Stimulated activated CD4-positive, alpha-beta T cell treated with anti-CD3 and anti-CD28 coated beads, Interleukin-2, amount 100 ng/mL, for 24 hours (primary cell): Measurements from ENCODE around the gene TBC1D9.

Experiments
- DNase-seq, 2 donors: peaks; one replicate each; pipeline ENCODE4 v3.0.0-alpha.2; 2020

The TBC1D9 gene

DNA sequence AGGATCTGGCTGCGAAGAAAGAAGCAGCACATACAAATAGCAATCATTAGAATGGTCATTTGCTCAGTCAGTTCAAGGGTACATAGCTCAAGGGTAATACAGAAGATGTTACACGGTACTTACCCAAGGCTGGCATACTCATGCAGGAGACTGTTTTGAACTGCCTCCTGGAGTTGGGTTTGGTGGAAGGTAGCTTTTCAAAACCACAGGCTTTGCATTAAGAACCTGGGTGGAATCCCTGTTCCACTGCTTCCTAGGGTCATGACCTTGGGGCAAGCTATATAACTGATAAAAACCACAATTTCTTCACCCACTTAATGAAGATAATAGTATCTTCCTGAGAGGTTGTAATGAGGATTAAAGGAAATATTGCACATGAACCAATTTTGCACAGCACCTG, 36.5 kb downstream of the TBC1D9 start:
- no peak for DNase-seq

DNA sequence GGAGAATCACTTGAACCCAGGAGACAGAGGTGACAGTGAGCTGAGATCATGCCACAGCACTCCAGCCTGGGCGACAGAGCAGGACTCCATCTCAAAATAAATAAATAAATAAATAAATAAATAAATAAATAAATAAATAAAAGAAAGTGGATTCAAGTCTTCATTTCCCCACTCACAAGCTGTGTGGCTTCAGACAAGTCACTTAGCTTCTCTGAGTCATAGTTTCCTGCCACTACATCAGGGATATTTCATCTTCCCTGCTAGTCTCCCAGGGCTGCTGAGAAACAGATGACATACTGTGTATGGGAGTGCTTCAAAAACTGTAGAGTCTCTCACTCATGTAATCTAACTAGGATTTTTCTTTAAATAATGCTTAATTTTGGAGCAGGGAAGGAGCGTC, 37.2 kb downstream of the TBC1D9 start:
- DNase-seq = no peak

DNA sequence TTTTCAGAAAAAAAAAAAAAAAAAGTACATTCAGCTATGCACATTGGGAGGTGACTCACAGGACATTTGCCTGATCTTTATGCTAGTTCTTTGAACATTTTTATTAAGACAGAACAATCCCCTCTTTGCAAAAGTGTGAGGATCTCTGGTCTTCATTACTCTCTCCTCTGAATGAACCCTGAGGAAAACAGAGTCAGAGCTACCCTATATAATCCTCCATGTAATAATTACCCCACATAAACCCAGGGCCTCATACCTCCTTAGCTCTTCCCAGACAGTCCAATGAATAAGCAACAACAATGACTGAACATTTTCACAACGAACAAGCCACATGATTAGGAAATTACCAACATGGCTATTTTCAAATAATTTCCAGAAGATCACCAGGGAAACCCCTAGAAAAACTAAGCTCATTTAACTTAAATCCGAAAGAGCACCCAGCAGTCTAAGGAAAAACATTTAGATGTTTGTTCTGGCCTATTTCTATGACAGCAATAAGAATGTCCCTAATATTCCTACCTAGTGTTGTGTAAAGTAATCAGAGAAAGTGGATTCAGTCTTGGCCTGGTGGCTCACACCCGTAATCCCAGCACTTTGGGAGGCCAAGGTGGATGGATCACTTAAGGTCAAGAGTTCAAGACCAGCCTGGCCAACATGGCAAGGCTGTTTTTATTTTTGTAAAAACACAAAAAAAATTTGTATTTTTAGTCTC, 37.8 kb downstream of the TBC1D9 start:
- no peak for DNase-seq

DNA sequence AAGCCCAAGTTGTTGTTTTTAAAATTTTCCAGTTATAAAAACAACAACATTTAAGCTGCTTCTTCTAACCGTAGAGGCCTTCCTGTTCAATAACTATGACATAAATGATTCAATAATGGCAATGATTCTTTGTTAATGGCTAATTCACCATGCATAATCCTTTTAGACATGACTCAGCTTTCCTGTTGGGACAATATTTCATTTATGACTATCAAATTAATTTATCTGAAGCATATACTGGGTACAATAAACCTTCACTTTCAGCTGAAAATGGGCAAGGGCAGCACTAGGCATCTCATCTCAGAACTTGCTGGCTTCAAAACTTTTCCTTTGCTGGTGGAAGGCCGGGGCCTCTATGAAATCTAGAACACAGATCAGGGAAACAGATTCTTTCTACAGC, 38.9 kb downstream of the TBC1D9 start:
- DNase-seq = no peak

DNA sequence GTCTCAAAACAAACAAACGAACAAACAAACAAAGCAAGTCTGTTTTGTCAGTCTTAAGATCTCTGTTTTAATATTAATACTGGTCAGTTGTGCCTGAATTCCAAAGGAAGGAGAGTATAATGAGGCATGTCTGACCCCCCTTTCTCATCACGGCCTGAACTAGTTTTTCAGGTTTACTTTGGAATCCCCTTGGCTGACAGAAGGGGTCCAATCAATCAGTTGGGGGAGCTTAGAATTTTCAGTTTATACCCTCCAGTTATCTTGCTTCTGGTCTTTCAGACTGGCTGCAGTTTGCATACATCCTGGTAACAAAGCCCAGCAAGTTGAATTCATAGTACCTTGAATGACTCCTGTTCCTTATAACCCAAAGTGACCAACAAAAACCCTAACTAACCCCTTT, 41.1 kb downstream of the TBC1D9 start:
- DNase-seq = no peak

DNA sequence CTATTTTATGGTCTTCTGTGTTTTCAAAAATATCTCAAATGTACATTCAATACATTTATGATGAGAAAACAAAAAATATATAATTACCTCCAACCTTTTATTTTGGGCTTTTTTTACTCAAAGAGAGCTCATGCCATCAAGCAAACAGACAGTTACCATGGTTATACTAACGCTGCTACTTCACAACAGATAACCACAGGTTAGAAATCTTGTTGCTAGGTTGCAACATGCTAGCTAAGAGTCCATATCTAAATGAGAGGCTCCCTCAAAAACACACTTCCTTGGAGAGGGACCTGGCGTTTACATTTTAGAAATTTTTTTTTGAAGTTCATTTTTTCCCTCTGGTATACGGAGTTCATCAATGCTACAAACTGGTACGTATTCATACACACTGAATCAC, 44.3 kb downstream of the TBC1D9 start:
- no peak for DNase-seq

DNA sequence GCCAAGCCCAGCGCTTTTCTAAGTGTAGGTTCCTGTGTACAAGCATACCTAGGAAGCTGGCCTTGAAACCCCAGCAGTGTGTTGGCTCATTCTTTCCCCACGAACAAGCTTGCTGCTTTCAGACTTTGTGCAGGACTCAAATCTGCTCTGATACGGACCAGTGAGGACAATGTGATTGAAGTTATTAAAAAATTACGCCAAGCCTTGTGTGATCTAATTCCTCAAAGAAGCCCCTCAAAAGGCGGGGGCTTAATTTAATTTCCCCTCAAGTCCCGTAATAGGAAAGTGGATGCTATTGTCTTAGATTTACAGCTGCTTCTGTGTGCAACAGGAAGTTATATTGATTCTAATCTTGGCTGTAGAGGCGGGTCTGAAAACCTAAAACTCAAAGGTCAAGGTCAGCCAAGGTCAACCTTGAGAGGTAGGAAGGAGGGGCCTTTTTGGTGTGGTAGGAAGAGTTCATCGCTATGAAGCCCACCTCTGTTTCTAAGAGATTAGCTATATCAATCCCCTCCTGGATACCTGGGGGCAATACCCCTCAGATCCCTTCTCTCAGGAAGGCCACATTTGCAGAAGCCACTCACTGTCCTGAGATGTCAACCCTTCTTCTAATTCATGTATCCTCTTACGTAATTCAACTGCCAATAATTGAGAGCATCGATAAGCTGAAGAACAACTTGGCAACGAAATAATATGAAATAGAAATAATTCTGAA, 45.1 kb downstream of the TBC1D9 start:
- no peak for DNase-seq

DNA sequence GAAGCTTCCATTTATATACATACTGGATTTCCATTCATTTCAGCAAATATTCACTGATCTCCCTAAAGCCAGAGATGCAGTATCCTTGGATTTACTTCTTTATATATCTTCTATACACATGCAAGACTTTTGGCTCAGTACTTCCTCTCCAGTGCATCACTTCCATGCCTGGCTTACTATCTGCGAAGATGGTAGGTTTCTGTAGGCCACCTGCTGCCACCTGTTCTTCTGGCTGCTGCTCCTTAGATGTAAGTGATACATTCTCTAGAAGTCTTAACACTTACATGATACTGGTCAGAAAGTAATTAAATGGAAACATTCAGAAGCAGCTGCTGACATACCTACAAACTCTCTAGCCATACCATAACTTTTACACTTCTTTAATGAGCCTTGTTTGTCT, 48.9 kb downstream of the TBC1D9 start:
- no peak for DNase-seq

DNA sequence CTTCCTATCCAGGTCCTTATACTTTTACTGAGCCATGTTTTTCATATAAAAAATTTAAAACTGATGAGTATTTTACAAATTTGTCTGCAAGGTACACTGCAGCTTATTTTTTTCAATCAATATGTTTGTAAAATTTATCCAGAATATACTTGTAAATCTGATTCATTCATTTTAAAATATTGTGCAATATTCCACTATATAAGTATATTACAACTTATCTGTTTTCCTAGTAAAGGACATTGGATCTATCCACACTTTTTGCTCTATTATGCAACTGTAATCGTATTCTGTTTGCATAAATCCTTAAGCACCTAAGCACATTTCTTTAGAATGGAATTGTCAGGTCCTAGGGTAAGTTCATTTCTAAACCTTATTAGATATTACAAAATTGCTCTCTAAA, 49.5 kb downstream of the TBC1D9 start:
- DNase-seq = no peak

DNA sequence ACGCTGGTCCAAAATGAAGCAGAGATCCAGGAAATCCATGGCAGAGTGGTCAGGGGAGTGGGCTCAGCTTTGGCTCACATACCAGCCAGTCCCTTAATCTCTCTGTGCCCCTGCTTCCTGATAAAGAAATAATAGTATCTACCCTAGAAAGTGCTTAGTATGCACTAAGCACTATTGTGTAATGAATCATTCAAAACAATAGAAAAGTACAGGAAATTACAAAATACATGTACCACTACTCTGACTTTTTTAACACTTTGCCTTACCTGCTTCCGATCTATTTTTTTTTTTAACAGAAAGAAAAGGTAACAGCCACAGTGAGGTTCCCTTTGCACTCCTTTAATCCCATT, 49.9 kb downstream of the TBC1D9 start:
- no peak for DNase-seq

DNA sequence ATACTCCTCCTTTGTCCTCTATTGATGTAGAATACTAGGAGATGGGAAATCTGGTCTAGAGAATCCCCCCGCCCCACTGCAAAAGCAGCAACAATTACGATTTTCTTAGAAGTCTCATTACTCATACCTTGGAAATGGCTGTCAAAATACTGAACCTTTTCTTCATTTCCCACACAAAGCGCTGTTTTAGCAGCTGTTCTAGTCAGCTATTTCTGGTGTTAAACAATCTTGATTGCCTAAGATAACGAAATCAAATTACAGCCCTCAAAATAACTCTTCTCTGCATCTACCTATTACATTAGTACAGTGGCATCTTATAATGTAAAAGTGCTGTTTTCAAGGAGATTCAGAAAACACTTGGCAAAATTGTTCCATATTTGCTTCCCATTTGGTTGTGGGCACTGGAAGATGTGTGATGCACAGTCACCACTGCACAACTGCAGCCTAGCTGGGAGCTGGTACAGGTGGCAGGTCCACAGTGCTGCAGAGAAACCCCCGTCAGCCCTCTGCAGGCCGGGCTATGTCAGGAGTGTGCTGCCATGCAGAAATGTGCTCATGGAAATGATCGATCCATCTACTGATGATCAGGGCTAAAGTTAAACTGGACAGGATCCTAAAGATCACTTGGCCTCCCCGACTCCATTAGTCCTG, 50.4 kb downstream of the TBC1D9 start:
- DNase-seq = no peak

DNA sequence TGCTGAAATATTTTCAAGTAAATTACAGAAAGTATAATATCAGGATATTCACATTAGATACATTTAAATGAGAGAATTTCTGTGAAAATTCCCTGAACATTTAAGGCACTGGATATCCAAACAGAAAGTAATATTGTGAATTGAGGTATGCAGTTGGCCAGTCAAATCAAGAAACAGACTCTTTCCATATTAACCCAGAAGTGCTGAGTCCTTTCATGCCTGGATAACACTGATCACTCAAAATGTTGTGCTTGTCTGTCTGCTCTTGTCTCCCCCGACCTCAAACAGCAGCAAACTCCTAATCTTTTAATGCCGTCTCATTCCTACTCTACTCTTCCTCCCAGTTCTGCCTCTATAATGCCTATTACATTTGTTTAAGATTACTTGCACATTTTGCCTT, 51.2 kb downstream of the TBC1D9 start:
- DNase-seq = no peak

DNA sequence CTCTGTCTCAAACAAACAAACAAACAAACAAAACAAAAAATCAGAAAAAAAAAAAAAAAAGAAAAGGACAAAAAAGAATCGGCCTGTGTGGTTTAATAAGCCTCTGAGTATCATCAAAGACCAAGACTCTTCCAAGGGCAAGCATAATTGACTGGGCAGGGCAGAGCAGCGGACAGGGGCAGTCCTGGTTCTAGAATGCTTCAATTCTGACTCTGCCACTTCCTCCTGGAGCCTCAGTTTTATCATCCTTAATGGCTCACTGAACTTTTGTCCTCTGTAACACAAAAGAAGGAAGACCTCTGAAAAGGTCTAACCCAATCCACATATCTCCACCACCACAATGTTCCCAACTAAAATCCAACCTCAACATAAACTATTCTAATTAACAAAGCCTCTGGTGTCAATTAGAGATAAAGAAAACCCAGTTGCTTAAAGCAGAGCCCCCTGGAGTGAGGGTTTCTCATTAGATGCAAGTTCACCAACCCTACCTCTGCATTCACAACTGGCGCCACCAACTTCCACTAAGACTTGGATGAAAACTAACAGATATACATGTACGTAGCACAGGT, 51.7 kb downstream of the TBC1D9 start:
- DNase-seq = no peak

DNA sequence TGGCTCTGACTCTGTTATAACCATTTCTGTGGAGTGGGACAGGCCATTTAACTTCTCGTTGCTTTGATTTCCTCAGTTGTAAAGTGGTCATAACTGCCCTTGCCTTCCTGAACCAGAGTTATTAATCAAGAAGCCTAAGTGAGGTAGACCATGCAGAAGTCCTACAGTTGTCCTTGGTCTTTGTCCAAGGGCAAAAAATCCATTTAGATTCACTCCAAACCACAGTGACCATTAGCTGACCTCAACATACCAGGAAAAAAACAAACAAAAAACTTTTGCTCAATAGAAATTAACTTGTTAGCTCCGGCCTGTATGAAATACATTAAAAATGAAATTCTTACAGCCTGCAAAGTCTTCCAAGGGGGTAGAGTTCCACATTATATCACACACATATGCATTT, 52.7 kb downstream of the TBC1D9 start:
- no peak for DNase-seq

DNA sequence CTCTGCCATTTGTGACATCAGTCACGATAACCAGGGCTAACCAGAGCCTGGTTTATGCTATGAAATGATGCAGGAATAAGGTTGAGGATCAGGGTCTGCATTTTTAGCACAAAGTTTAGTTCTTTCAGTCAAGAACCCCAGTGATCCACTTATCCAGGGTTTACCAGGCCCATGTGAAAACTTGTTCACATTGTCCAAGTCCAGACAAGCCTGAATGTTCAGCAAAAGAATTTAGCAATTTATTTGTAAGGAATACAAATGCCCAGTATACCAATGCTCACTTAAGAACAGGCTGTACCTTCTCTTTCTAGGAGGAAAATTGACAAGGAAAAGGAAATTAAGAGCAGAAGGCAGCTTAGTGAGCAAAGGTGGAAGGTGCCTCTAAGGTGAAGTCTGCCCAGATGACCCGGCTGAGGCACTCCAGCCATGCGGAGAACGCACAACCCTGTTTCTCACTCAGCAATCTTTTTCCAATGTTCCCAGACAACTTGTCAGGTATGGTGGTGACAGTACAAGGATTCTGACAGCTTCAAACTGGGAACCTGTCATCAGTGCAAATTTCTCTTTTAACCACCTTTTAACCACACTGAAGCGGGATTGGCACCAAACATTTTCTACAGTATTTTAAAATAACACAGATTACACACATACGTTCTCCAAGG, 54.0 kb downstream of the TBC1D9 start:
- DNase-seq = no peak

DNA sequence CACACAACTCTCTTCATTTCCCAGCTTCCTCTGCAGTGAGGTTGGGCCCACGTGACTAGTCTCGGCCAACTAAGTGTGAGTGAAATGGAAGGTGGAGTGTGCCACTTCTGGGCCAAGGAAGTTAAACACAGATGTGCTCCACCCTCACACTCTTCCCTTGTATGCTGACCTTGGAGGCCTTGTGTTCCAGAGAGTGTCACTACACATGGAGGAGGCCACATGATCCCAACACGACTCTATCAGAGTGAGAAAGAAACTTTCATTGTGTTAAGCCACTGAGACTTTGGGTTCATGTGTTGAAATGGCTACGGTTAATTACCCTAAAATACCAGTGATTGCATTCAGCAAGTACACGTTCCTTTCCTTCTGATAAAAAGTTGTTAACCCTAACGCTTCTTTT, 55.1 kb downstream of the TBC1D9 start:
- no peak for DNase-seq

DNA sequence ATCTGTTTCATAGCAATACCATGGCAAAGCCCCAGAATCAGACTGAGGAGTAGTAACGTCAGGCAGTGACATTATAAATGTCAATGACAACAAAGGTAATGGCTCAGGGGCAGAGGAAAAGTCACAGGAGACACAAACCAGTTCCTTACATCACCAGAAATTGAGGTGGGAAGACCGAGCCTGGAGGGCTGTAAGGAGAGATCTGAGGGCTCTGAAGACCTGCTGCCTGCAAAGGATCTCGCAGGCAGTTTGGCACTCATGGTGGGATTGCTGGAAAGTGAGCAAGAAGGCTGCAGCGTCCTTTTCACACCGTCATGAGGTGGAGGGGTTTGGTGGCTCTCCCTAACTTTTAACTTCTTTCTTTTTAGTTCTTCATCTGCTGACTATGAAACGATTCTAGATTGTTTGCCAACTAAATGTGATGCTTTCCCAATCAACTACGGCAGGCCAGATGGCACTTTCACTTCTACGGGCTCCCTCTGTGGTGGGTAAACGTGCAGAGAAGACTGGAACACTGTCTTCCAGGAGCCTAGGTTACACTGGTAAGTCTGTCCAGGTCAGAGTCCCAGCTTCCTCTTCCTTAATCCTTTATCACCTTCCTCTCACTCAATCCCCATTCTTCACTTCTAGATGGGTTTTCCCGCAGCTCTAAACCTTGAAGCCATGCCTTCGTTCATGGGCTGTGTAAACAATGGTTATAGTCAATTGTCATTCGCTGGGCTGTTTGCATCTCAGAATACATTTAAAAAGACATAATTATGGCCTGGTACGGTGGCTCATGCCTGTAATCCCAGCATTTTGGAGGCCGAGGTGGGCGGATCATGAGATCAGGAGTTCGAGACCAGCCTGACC, 58.2 kb downstream of the TBC1D9 start:
- no peak for DNase-seq

DNA sequence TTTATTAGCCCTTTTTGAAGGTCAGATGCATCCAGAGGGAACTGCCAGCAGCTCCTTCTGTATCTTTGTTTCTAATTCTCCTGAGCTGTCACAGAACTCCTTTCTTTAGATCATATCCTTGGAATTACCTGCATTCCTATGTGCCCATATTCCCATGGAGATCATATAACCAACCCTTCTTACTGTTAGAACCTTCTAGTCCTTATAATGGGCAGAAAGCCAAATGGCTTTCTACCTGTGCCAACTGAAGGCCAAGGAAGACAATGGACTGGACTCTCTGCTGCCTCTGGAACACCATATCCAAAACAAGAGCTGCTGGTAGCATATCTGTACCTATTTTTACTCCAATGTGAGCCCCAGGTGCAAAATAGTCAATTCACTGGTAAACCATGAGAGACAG, 60.7 kb downstream of the TBC1D9 start:
- DNase-seq = no peak

DNA sequence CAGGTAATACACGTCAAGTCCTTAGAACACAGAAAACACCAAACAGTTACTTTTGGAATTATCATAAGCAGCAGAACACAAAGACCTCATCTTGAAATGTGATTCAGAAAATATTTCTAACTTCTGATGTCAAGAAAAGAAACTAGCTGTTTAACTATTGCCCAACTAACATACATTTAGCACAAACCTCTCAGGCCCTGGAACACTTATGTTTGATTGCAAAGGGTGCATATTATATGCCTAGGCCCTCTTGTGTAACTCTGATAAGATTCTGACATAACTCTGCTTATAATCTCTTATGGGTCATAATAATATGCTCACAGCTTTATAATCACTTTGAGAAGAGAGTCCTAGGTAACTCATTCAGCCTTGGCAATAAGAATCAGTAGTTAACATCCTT, 62.6 kb downstream of the TBC1D9 start:
- no peak for DNase-seq

DNA sequence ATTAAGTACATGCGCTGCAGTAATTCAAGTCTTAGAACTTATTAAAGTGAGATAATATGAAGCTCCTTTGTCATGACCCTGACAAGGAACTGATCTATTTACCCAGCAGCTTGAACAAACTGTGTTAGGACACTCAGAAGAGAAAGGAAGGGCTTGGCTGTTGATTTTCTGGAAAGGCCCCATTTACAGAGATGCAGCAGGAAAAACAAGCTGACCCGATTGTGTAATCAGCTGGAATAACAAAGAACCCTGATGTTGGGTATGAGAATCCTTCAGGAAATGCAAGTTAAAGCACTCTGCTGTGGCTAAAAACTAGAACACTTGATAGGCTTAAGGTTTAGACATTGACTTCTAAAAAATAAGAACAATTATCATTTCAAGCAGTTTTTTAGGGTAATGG, 64.8 kb downstream of the TBC1D9 start:
- no peak for DNase-seq

DNA sequence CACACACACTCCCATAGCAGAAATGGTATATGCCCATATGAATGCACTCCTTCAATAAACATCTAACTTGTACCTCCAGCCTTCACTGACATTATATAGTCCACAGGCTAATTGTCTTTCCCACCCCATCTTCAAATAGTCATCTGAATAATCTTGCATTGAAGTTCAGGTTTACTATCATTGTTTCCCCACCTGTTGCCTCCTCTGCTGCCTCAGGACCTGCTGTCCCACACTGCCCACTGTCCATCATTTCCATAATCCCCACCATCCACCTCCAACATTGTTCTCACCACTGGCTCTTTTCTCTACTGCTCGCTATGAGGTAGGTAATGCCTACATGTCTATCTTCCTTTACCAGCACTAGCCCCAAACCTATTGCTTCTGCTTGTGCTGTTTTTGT, 66.1 kb downstream of the TBC1D9 start:
- DNase-seq = no peak

DNA sequence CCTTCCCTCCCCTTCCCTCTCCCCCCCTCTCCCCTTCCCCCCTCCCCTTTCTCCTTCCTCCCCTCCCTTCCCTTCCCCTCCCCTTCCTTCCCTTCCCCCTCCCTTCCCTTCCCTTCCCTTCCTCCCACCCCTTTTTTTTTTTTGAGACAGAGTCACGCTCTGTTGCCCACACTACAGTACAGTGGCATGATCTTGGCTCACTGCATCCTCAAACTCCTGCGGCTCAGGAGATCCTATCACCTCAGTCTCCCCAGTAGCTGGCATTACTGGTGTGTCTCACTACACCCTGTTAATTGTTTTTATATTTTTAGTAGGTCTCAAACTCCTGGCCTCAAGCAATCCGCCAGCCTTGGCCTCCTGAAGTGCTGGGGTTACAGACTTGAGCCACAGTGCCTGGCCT, 66.6 kb downstream of the TBC1D9 start:
- DNase-seq = no peak
